ENCODE results near the gene CLDN2.

Gene CLDN2

DNA sequence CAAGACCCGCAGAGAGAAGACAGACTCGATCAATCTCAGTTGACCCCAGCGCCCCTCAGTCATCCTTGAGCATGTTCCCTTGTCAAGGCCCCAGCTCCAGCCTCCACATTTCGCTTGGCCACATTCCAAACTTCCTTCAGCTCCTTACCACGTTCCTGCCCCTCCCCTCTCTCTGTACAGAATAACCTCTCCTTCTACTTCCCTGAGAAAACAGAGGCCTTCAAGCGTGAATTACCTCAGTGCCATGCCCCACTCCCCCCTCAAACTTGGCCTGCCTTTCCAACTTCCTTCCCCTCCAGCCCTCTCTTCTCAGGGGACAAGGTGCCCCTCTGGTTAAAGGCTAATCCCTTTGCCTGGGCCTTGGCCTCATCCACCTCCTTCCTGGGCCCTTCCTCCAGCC lies 13.8 kb upstream of the CLDN2 start:
- TF ChIP-seq TAF1 (IDR thresholded peaks at IDR 0.05; ENCODE audit: borderline replicate concordance, insufficient read depth, low read length): no peak

DNA sequence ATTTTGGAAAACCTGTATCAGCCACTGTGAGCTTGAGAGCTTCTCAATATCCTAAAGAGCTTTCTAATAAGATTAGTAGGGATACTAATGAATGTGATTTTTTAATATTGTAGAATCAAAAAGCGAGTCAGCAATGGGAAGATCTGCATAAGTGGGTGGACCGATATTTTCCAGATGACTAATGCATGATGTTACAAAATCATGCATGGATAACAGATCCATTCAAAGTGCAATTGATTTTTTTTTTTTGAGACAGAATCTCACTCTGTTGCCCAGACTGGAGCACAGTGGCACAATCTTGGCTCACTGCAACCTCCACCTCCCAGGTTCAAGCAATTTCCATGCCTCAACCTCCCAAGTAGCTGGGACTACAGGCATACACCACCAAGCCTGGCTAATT lies 7.3 kb upstream of the CLDN2 start:
- TF ChIP-seq FOXP2 (optimal IDR thresholded peaks at IDR 0.05; ENCODE audit: borderline replicate concordance, extremely low read depth, extremely low read length, insufficient read depth) (no peak), SIN3A (IDR thresholded peaks at IDR 0.05; ENCODE audit: borderline replicate concordance, insufficient read depth, low read length) (no peak), TAF1 (IDR thresholded peaks at IDR 0.05; ENCODE audit: borderline replicate concordance, insufficient read depth, low read length) (no peak), POLR2AphosphoS5 (IDR thresholded peaks at IDR 0.05; ENCODE audit: low read depth, low read length) (no peak)
- TF ChIP-seq, protein P1, sequence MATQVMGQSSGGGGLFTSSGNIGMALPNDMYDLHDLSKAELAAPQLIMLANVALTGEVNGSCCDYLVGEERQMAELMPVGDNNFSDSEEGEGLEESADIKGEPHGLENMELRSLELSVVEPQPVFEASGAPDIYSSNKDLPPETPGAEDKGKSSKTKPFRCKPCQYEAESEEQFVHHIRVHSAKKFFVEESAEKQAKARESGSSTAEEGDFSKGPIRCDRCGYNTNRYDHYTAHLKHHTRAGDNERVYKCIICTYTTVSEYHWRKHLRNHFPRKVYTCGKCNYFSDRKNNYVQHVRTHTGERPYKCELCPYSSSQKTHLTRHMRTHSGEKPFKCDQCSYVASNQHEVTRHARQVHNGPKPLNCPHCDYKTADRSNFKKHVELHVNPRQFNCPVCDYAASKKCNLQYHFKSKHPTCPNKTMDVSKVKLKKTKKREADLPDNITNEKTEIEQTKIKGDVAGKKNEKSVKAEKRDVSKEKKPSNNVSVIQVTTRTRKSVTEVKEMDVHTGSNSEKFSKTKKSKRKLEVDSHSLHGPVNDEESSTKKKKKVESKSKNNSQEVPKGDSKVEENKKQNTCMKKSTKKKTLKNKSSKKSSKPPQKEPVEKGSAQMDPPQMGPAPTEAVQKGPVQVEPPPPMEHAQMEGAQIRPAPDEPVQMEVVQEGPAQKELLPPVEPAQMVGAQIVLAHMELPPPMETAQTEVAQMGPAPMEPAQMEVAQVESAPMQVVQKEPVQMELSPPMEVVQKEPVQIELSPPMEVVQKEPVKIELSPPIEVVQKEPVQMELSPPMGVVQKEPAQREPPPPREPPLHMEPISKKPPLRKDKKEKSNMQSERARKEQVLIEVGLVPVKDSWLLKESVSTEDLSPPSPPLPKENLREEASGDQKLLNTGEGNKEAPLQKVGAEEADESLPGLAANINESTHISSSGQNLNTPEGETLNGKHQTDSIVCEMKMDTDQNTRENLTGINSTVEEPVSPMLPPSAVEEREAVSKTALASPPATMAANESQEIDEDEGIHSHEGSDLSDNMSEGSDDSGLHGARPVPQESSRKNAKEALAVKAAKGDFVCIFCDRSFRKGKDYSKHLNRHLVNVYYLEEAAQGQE (IDR thresholded peaks at IDR 0.05; ENCODE audit: insufficient read depth in 1 of 2, low read depth in 2 of 2, low read length in 2 of 2): no peak

DNA sequence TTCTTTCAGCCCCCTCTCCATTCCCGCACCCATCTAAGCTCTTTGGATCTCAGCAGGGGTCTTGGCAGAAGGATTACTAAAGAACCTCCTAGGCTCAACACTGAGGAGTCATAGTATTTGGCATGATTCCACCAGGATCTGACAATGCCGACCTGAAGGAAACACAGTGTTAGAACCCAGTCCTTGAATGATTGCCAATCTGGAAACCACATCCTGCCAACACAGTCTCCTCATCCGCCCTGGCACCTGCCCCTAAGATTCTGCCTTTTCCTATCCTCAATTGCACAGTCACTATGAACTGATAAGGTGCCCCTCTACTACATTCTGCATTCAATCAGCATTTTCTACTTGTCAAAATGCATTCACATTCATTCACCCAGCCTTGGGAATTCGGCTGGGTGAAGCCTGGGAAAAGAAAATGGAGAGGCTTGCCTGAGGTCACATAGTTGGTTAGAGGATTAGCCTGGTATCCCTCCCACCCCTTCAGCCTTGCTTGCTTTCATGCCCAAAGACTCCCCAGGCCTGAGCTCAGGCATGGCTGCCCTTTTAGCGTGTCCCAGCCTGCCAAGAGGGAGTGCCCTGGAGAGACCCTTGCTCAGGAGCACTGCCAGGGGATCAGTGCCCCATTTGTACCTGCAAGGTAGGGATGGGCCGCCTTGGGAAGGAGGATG lies 2.2 kb upstream of the CLDN2 start:
- TF ChIP-seq SIN3A (IDR thresholded peaks at IDR 0.05; ENCODE audit: borderline replicate concordance, insufficient read depth, low read length) (no peak), TAF1 (IDR thresholded peaks at IDR 0.05; ENCODE audit: borderline replicate concordance, insufficient read depth, low read length) (no peak), POLR2AphosphoS5 (IDR thresholded peaks at IDR 0.05; ENCODE audit: low read depth, low read length) (no peak), FOXP2 (optimal IDR thresholded peaks at IDR 0.05; ENCODE audit: borderline replicate concordance, extremely low read depth, extremely low read length, insufficient read depth) (no peak)
- TF ChIP-seq, protein P1 (IDR thresholded peaks at IDR 0.05; ENCODE audit: insufficient read depth in 1 of 2, low read depth in 2 of 2, low read length in 2 of 2): no peak

DNA sequence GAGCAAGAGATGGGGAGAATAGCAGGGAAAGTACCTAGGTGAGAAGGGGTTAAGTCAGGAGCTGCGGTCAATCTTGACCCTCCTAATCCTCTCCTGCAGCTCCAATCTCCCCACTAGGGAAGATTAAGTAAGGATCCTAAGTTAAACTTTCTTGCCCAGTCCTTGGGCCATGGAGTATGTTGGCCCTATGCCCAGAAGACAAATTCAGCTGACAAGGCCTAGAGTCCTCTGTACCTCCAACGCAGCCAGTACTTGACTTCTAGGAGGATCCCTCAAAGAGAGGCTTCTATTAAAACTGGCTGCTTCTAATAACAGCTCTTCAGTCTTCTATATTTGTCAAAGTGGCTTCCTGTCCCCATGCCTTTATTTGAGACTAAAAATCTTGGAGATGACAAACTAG lies 1.4 kb downstream of the CLDN2 start:
- TF ChIP-seq, protein P1 (IDR thresholded peaks at IDR 0.05; ENCODE audit: insufficient read depth in 1 of 2, low read depth in 2 of 2, low read length in 2 of 2): no peak
- TF ChIP-seq TAF1 (IDR thresholded peaks at IDR 0.05; ENCODE audit: borderline replicate concordance, insufficient read depth, low read length) (no peak), POLR2AphosphoS5 (IDR thresholded peaks at IDR 0.05; ENCODE audit: low read depth, low read length) (no peak), SIN3A (IDR thresholded peaks at IDR 0.05; ENCODE audit: borderline replicate concordance, insufficient read depth, low read length) (no peak)

DNA sequence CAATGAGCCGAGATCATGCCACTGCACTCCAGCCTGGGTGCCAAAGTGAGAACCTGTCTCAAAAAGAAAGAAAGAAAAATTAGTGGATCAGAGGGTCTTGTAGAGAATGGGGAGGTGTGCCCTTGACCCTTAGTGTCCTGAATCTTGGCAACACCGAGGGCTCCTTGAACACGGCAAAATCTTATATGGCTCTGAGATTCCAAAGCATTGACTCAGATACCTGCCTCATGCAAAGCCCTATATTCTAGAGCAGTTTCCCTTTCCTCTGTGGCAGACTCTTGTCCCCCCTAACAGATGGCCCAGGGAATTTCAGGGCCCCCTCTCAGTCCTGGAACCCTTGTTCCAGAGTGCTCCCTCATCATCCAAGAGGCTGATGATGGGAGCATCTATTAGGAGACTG lies 6.8 kb downstream of the CLDN2 start:
- TF ChIP-seq SIN3A (IDR thresholded peaks at IDR 0.05; ENCODE audit: borderline replicate concordance, insufficient read depth, low read length): no peak
- no peak for TF ChIP-seq TAF1 (IDR thresholded peaks at IDR 0.05; ENCODE audit: borderline replicate concordance, insufficient read depth, low read length)

DNA sequence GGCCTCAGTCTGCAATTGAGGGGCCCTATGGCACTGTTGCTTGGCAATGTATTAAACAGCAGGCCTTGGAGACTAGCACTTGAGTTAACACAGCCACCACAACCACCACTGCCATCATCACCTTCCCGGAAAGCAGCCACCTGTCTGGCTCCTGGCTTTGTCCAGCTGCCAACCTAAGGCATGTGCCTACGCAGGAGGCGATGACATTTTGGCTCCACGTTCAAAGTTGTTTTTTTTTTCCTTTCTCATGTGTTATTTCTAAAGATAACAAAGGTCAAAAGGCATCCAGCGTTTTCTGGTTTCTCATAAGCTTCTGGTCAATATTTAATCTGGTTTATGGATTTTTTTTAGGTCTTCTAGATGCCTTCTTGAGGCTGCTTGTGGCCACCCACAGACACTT lies 7.5 kb downstream of the CLDN2 start:
- TF ChIP-seq POLR2AphosphoS5 (IDR thresholded peaks at IDR 0.05; ENCODE audit: low read depth, low read length): no peak
- TF ChIP-seq, protein P1 (IDR thresholded peaks at IDR 0.05; ENCODE audit: insufficient read depth in 1 of 2, low read depth in 2 of 2, low read length in 2 of 2): no peak
- TF ChIP-seq TAF1 (IDR thresholded peaks at IDR 0.05; ENCODE audit: borderline replicate concordance, insufficient read depth, low read length): no peak
- no peak for TF ChIP-seq FOXP2 (optimal IDR thresholded peaks at IDR 0.05; ENCODE audit: borderline replicate concordance, extremely low read depth, extremely low read length, insufficient read depth)
- no peak for TF ChIP-seq SIN3A (IDR thresholded peaks at IDR 0.05; ENCODE audit: borderline replicate concordance, insufficient read depth, low read length)
